Ovary (tissue), 9 donors: ENCODE data around the gene PIBF1. TPM values are rescaled to one million over a fixed set of nuclear protein-coding genes. Genes with fewer than 3 reads are reported as not detected.

Experiments used
- DNase-seq, 5 donors: peaks; one replicate each; pipeline ENCODE4 v3.0.0-alpha.2; 2019 to 2020
- H3K27ac ChIP-seq, 2 donors: fragments of 200-600 bp; one replicate each; pipeline versions ENCODE4 v1.5.1 to v1.8.0; 2019 to 2022
- H3K27me3 ChIP-seq: fragments of 200-600 bp; one replicate; pipeline ENCODE4 v1.8.0; 2022
- H3K36me3 ChIP-seq: fragments of 200-600 bp; sonication (generic); one replicate; pipeline ENCODE4 v1.5.1; 2019
- H3K4me1 ChIP-seq: one replicate; pipeline ENCODE4 v1.8.1; 2013; ENCODE audit warnings: mild to moderate bottlenecking, moderate library complexity; ENCODE audit not compliant: insufficient read depth
- H3K4me3 ChIP-seq: fragments of 200-600 bp; sonication (generic); one replicate; pipeline ENCODE4 v1.5.1; 2017
- H3K9me3 ChIP-seq, 2 donors: fragments of 200-600 bp in 1 of 2; sonication (generic) in 1 of 2; one replicate each; pipeline versions ENCODE4 v1.5.1 to v1.8.1; 2013 to 2019; ENCODE audit warnings: mild to moderate bottlenecking in 1 of 2, moderate library complexity in 1 of 2
- EP300 ChIP-seq: sonication (generic); formaldehyde crosslinking; IDR thresholded peaks from one replicate; pipeline ENCODE4 v1.6.1; 2017; ENCODE audit warnings: antibody characterized with exemption
- POLR2A ChIP-seq: fragments of 450-650 bp; IDR thresholded peaks from one replicate; pipeline ENCODE4 v1.6.1; 2017; ENCODE audit warnings: antibody characterized with exemption, mild to moderate bottlenecking, moderate library complexity
- WGBS, 3 donors: extraction: QIAGEN DNeasy Blood & Tissue Kit in 1 of 3; methylation state at CpG; one replicate each; pipeline versions ENCODE4 v1.1.5 to v1.1.7; 2013 to 2017; 5-methylcytosine and 5-hydroxymethylcytosine counted together
- intact Hi-C, 4 donors: fragments of 100-400 bp; cut with DNase I; formaldehyde crosslinking; loops; one replicate each; pipeline versions ENCODE4 v1.11.0 to v1.15.1; 2022 to 2023
- polyA plus RNA-seq, 2 donors: library from polyadenylated mRNA; stranded (reverse); fragments of 200-250 nt in 1 of 2; fragments of 350-450 nt in 1 of 2; fragmentation: Illumina TruSeq in 1 of 2; extraction: RNeasy Lipid Tissue Mini Kit (QIAGEN cat#74804) in 1 of 2; gene quantifications; one replicate each; pipeline ENCODE4 v1.2.3, GENCODE V29; 2013 to 2014
- total RNA-seq, 7 donors: library from RNA; depleted of rRNA in 2 of 7; stranded (reverse); fragments of >200 nt in 2 of 7; fragmentation: NEBNext Ultra II Directional in 3 of 7; extraction: Animal tissue kit (Norgen Biotek cat#: 25700) in 3 of 7; gene quantifications; one replicate each; pipeline versions ENCODE4 v1.1.0 to v1.2.4, GENCODE V29; 2016 to 2023
- TF ChIP-seq, protein P1 (sequence below), 3 donors: fragments of 450-650 bp in 2 of 3; fragments of 200-600 bp in 1 of 3; IDR thresholded peaks; one replicate each; pipeline versions ENCODE4 v1.5.1 to v1.8.0; 2016 to 2022; ENCODE audit warnings: antibody characterized with exemption in 3 of 3, mild to moderate bottlenecking in 1 of 3
- donor health status: DM: no; HTN: no; CAD: no; lungs with moderate emphysema.
- donor health status: DM: no; HTN: no; CAD: no.
- donor health status: Bipolar disorder and iron deficiency.
- donor health status: DM: yes; HTN: yes; CAD: no.
- donor health status: DM: no; HTN: no; CAD: no.
- donor health status: DM: yes; HTN: yes; CAD: no.

The PIBF1 gene
- total and polyA plus RNA-seq, 9 donors = 9.8 to 45.7 (median 22.0) TPM

DNA sequence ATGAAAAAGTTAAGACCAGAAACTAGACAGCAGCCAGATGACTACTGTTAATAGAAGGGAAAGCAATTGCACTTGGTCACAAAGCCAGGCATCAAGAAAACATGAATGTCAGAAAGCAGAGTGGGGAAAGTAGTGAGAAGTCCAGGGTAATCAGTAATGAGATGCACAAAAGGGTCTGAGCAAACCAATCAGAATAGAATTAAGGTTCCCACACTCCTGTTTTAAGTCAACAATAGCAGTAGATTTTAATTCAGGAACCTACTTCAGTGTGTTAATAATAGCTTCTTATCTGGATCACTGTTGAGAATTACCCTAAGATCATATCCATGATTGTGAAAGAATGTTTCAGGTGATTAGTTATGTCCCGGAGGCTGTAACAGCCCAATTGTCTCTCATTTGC lies 204.3 kb downstream of the PIBF1 start:
- Histone ChIP-seq H3K9me3 (no peaks in the 10 kb centered on the region), H3K4me3 (no peak overlapping the region), H3K36me3 (no peaks in the 10 kb centered on the region), H3K27ac (no peak overlapping the region), H3K27me3 (no peaks in the 10 kb centered on the region), H3K4me1 (no peaks in the 10 kb centered on the region)
- intact Hi-C loops = no loop called here
- 95 to 98% (median 98%) methylated on average over 1 of the region's 1 CpG for WGBS, 3 donors
- DNase-seq = no peak
- TF ChIP-seq EP300 (no peak), POLR2A (no peak)
- TF ChIP-seq, protein P1, sequence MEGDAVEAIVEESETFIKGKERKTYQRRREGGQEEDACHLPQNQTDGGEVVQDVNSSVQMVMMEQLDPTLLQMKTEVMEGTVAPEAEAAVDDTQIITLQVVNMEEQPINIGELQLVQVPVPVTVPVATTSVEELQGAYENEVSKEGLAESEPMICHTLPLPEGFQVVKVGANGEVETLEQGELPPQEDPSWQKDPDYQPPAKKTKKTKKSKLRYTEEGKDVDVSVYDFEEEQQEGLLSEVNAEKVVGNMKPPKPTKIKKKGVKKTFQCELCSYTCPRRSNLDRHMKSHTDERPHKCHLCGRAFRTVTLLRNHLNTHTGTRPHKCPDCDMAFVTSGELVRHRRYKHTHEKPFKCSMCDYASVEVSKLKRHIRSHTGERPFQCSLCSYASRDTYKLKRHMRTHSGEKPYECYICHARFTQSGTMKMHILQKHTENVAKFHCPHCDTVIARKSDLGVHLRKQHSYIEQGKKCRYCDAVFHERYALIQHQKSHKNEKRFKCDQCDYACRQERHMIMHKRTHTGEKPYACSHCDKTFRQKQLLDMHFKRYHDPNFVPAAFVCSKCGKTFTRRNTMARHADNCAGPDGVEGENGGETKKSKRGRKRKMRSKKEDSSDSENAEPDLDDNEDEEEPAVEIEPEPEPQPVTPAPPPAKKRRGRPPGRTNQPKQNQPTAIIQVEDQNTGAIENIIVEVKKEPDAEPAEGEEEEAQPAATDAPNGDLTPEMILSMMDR (IDR thresholded peaks at IDR 0.05) = no peak

DNA sequence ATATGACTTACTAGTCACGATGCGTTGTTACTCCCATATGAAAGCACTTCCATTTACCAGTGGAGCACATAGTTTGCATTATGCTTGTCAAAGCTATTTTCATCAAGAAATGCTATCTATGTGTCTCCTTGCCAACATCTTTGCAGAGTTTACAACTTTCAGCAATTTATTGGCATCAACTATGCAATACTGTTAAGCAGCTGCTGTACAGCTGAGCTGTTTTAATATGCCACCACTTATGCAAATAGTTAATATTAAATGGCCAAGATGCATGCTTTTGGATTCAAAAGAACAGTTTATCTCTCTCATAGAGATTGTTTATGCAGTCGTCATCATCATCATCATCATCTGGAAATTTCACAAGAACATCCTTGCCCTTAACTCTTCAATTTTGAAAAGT lies 209.0 kb downstream of the PIBF1 start:
- intact Hi-C loops = no loop called here
- no peaks in the 10 kb centered on the region for H3K9me3 ChIP-seq
- H3K4me1 ChIP-seq = no peaks in the 10 kb centered on the region
- no peaks in the 10 kb centered on the region for H3K36me3 ChIP-seq
- no peak overlapping the region for H3K27ac ChIP-seq
- no peaks in the 10 kb centered on the region for H3K27me3 ChIP-seq
- TF ChIP-seq POLR2A (no peak), EP300 (no peak)
- TF ChIP-seq, protein P1 (IDR thresholded peaks at IDR 0.05) = no peak
- 76 to 89% (median 88%) methylated on average over 3 of the region's 3 CpGs for WGBS, 3 donors
- no peak for DNase-seq
- H3K4me3 ChIP-seq = no peak overlapping the region

DNA sequence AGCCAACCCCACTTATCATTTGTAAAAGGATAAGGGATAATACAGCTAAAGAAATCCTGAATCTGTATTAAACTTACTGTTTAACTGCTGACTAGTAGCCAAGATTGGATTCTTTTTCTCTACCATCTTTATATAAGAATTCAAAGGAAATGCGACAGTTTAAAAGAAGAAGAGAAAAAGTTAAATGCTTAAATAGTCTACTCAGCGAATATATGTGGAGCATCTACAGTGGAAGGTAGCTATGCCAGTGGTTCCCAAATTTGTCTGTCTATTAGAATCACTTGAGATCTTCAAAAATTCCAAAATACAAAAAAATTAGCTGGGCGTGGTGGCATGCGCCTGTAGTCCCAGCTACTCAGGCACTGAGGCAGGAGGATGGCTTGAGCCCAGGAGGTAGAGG lies 216.1 kb downstream of the PIBF1 start:
- Histone ChIP-seq H3K36me3 (no peaks in the 10 kb centered on the region), H3K4me1 (no peaks in the 10 kb centered on the region), H3K27me3 (no peaks in the 10 kb centered on the region), H3K27ac (no peak overlapping the region), H3K4me3 (no peak overlapping the region), H3K9me3 (no peaks in the 10 kb centered on the region)
- intact Hi-C loops = no loop called here
- WGBS, 3 donors = 98 to 99% (median 98%) methylated on average over 4 of the region's 4 CpGs
- TF ChIP-seq POLR2A (no peak), EP300 (no peak)
- TF ChIP-seq, protein P1 (IDR thresholded peaks at IDR 0.05) = no peak
- DNase-seq = no peak

DNA sequence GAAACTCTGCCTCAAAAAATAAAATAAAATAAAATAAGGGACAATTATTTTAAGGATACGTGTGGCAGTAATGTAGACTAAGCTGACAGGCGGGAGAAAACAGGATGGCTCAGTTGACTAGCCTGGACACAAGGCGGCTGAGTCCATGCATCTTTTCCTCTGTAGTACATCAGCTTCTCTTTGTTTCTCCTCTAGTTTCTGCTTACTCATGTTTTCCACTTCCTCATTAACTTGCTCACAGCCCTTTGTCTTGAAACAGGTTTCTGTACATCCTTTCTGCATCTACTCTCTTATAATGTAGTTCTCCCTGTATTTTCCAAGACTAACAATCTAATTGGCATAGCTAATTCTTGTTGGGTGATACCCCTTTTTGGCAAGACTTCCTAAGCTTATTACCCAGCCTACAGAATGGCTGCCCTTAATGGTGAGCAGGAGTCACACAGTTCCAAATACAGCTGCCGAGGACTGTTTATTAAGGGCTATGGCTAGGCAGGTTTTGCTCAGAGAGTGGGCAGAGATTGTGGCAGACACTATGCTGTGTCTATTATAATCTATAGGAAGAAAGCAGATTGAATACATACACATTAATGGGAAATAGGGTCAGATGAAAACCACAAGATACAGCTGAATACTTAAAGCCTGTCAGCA lies 218.2 kb downstream of the PIBF1 start:
- H3K9me3 ChIP-seq = no peaks in the 10 kb centered on the region
- no peaks in the 10 kb centered on the region for H3K36me3 ChIP-seq
- no peaks in the 10 kb centered on the region for H3K4me1 ChIP-seq
- H3K27ac ChIP-seq = no peak overlapping the region
- no peak overlapping the region for H3K4me3 ChIP-seq
- no peaks in the 10 kb centered on the region for H3K27me3 ChIP-seq
- no peak for DNase-seq
- TF ChIP-seq, protein P1 (IDR thresholded peaks at IDR 0.05) = no peak
- TF ChIP-seq EP300 (no peak), POLR2A (no peak)
- WGBS, 3 donors = 92 to 97% (median 94%) methylated on average over 4 of the region's 4 CpGs
- intact Hi-C loops = no loop called here
